ENCODE measurements around the gene UNC119. TPM values are rescaled to one million over a fixed set of nuclear protein-coding genes. Genes with fewer than 3 reads are reported as not detected.

Gene UNC119
- total and polyA plus RNA-seq, 2 of the 13 experiments (the other 11 are each of a cell fraction or from before 2014, with no cell fraction given): 10.4 to 63.1 TPM

DNA sequence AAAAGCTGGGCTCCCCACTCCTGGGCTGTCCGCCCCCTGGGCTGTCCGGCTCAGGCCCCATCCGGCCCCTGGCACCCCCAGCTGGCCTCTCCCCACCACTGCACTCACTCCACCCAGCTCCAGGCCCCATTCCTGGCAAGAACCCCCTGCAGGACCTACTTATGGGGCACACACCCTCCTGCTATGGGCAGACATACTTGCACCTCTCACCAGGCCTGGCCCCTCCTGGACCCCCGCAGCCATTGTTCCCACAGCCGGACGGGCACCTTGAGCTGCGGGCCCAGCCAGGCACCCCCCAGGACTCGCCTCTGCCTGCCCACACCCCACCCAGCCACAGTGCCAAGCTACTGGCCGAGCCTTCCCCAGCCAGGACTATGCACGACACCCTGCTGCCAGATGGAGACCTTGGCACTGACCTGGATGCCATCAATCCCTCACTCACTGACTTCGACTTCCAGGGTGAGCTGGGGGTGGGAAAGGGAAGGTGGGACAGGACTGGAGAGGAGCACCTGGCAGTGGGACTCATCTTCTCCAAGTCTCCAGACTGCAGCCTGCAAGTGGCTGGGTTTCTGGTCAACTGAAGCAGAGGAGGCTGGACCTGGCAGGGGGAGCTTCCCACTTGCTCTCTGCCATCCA is 17.6 kb downstream of the UNC119 start:
- TF ChIP-seq, protein P1, sequence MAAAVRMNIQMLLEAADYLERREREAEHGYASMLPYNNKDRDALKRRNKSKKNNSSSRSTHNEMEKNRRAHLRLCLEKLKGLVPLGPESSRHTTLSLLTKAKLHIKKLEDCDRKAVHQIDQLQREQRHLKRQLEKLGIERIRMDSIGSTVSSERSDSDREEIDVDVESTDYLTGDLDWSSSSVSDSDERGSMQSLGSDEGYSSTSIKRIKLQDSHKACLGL (CRISPR knock-in tag; IDR thresholded peaks at IDR 0.05): no peak
- TF ChIP-seq, protein P2, sequence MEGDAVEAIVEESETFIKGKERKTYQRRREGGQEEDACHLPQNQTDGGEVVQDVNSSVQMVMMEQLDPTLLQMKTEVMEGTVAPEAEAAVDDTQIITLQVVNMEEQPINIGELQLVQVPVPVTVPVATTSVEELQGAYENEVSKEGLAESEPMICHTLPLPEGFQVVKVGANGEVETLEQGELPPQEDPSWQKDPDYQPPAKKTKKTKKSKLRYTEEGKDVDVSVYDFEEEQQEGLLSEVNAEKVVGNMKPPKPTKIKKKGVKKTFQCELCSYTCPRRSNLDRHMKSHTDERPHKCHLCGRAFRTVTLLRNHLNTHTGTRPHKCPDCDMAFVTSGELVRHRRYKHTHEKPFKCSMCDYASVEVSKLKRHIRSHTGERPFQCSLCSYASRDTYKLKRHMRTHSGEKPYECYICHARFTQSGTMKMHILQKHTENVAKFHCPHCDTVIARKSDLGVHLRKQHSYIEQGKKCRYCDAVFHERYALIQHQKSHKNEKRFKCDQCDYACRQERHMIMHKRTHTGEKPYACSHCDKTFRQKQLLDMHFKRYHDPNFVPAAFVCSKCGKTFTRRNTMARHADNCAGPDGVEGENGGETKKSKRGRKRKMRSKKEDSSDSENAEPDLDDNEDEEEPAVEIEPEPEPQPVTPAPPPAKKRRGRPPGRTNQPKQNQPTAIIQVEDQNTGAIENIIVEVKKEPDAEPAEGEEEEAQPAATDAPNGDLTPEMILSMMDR (CRISPR knock-in tag; IDR thresholded peaks at IDR 0.05): 0 out of 2 replicates have a peak, but pooled peaks have one; percentile 8
- Histone ChIP-seq H3K4me2 (ENCODE audit: low read depth, low read length) (no peak overlapping the region), H3K79me2 (ENCODE audit: insufficient read depth, low read length) (no peaks in the 10 kb centered on the region), H3K27ac (ENCODE audit: extremely low read length, insufficient read depth, low read length) (no peak overlapping the region), H2AFZ (ENCODE audit: low read length) (no peak overlapping the region), H3K9me3 (ENCODE audit: low read length) (no peaks in the 10 kb centered on the region), H4K20me1 (ENCODE audit: insufficient read depth, low read length) (no peaks in the 10 kb centered on the region), H3K4me3 (replicated peaks in 1 of 3; ENCODE audit: insufficient read depth in 1 of 3, low read depth in 2 of 3, low read length in 3 of 3) (no peak overlapping the region), H3K27me3 (ENCODE audit: control insufficient read depth in 1 of 2, insufficient read depth in 2 of 2, low read length in 2 of 2) (peaks cover 8 to 43% of the 10 kb centered on the region in 2 experiments; a peak in 4 of 5 replicates), H3K9ac (ENCODE audit: insufficient read depth, low read depth, low read length) (no peak overlapping the region), H3K36me3 (replicated peaks in 1 of 2; ENCODE audit: control insufficient read depth in 1 of 2, insufficient read depth in 2 of 2, low read length in 2 of 2) (no peaks in the 10 kb centered on the region), H3K4me1 (ENCODE audit: insufficient read depth, low read length) (peaks cover 6% of the 10 kb centered on the region)
- 55% methylated on average over 4 of the region's 11 CpGs for WGBS (ENCODE audit: low lambda C conversion rate)
- in situ Hi-C loops (cut with HindIII; ENCODE audit: extremely low pct_ligation_motif_present, low pct_unique_long_range_greater_than_20kb): loop anchor here (5.0 kb wide), 1 partner anchor 38 kb away; no protein-coding TSS in a partner anchor
- no peak for DNase-seq (ENCODE audit: low spot score)
- ChIA-PET POLR2A (interaction anchor here (0.5 kb wide), 1 partner anchor 1146 kb away, joined by 3 read pairs; no protein-coding TSS in a partner anchor), CTCF (ENCODE audit: low intra/inter-chr PET ratio, low total read pairs) (no interaction called here)
- BruUV-seq (replicated peaks): no TSS peak
- intact Hi-C loops (cut with micrococcal nuclease; ENCODE audit: unreplicated experiment): no loop called here
- ATAC-seq: peak; percentile 37; the same call in 2 of the 3 replicates
- FAIRE-seq: no peak

DNA sequence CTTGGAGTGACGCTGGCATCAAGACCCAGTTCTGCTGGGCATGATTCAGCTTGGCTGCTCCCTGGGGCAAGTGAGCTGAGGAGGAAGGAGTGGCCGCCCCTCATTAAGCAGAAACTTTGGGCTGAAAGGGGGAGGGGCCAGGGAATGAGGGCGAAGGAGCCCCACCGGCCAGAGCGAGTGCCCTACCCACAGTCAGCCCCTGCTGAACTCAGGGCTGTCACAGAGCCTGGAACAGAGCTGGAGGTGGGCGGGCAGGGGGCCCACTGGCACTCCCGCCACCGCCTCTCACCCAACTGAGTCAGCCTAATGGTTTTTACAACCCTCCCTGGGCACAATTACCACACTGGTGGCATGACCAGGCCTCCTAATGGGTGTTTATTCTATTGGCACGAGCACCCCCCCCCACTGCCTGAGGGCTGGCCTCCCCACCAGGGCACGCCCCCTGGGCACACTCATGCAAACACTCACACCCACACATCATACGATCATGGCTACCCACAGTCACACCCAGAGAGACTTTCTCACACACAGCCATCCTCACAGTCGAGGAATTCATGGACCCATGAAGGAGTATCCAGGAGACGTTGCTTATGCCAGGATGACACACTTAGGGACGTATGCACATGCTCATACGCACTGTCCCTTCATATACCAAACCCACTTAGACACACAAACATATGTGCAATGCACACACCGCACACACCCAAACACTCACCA is 19.2 kb downstream of the UNC119 start:
- no TSS peak for BruUV-seq (replicated peaks)
- no peaks in the 10 kb centered on the region for H3K36me3 ChIP-seq (replicated peaks in 1 of 2; ENCODE audit: control insufficient read depth in 1 of 2, insufficient read depth in 2 of 2, low read length in 2 of 2)
- H4K20me1 ChIP-seq (ENCODE audit: insufficient read depth, low read length): no peaks in the 10 kb centered on the region
- ChIA-PET POLR2A (no interaction called here), CTCF (ENCODE audit: low intra/inter-chr PET ratio, low total read pairs) (no interaction called here)
- no peak for FAIRE-seq
- no peak overlapping the region for H3K9ac ChIP-seq (ENCODE audit: insufficient read depth, low read depth, low read length)
- in situ Hi-C loops (cut with HindIII; ENCODE audit: extremely low pct_ligation_motif_present, low pct_unique_long_range_greater_than_20kb): loop anchor here (5.0 kb wide), 1 partner anchor 36 kb away; no protein-coding TSS in a partner anchor
- H3K79me2 ChIP-seq (ENCODE audit: insufficient read depth, low read length): no peaks in the 10 kb centered on the region
- intact Hi-C loops (cut with micrococcal nuclease; ENCODE audit: unreplicated experiment): no loop called here
- DNase-seq (ENCODE audit: low spot score): no peak
- no peak overlapping the region for H3K4me2 ChIP-seq (ENCODE audit: low read depth, low read length)
- no peak overlapping the region for H3K27ac ChIP-seq (ENCODE audit: extremely low read length, insufficient read depth, low read length)
- no peak for ATAC-seq
- no peak overlapping the region for H2AFZ ChIP-seq (ENCODE audit: low read length)
- H3K4me1 ChIP-seq (ENCODE audit: insufficient read depth, low read length): peaks cover 6% of the 10 kb centered on the region
- no peaks in the 10 kb centered on the region for H3K9me3 ChIP-seq (ENCODE audit: low read length)
- WGBS (ENCODE audit: low lambda C conversion rate): 35% methylated on average over 9 of the region's 16 CpGs
- peaks cover 10 to 43% of the 10 kb centered on the region in 2 experiments; a peak in 4 of 5 replicates for H3K27me3 ChIP-seq (ENCODE audit: control insufficient read depth in 1 of 2, insufficient read depth in 2 of 2, low read length in 2 of 2)
- no peak overlapping the region for H3K4me3 ChIP-seq (replicated peaks in 1 of 3; ENCODE audit: insufficient read depth in 1 of 3, low read depth in 2 of 3, low read length in 3 of 3)
- TF ChIP-seq, protein P3, sequence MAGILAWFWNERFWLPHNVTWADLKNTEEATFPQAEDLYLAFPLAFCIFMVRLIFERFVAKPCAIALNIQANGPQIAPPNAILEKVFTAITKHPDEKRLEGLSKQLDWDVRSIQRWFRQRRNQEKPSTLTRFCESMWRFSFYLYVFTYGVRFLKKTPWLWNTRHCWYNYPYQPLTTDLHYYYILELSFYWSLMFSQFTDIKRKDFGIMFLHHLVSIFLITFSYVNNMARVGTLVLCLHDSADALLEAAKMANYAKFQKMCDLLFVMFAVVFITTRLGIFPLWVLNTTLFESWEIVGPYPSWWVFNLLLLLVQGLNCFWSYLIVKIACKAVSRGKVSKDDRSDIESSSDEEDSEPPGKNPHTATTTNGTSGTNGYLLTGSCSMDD (CRISPR knock-in tag; IDR thresholded peaks at IDR 0.05): no peak
- TF ChIP-seq ZNF782 (CRISPR knock-in tag; IDR thresholded peaks at IDR 0.05; ENCODE audit: borderline replicate concordance) (no peak), ZBTB7B (CRISPR knock-in tag; IDR thresholded peaks at IDR 0.05) (no peak), NR2F6 (IDR thresholded peaks at IDR 0.05) (no peak), NR2F6 (CRISPR knock-in tag; IDR thresholded peaks at IDR 0.05) (no peak), FOSL1 (CRISPR knock-in tag; IDR thresholded peaks at IDR 0.05; ENCODE audit: borderline replicate concordance) (no peak), GATA4 (IDR thresholded peaks at IDR 0.05; ENCODE audit: borderline replicate concordance, low read depth) (no peak)
- TF ChIP-seq, protein P4, sequence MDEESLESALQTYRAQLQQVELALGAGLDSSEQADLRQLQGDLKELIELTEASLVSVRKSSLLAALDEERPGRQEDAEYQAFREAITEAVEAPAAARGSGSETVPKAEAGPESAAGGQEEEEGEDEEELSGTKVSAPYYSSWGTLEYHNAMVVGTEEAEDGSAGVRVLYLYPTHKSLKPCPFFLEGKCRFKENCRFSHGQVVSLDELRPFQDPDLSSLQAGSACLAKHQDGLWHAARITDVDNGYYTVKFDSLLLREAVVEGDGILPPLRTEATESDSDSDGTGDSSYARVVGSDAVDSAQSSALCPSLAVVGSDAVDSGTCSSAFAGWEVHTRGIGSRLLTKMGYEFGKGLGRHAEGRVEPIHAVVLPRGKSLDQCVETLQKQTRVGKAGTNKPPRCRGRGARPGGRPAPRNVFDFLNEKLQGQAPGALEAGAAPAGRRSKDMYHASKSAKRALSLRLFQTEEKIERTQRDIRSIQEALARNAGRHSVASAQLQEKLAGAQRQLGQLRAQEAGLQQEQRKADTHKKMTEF (CRISPR knock-in tag; IDR thresholded peaks at IDR 0.05): no peak
- TF ChIP-seq, protein P5, sequence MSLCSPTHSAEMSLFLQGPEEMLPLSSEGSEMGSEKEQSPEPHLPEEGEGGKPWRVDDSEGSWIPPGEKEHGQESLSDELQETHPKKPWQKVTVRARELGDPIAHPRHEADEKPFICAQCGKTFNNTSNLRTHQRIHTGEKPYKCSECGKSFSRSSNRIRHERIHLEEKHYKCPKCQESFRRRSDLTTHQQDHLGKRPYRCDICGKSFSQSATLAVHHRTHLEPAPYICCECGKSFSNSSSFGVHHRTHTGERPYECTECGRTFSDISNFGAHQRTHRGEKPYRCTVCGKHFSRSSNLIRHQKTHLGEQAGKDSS (CRISPR knock-in tag; IDR thresholded peaks at IDR 0.05; ENCODE audit: borderline replicate concordance, low read depth): no peak
